GM18870 (cell line): ENCODE measurements around the gene BEND3.
"Not testable (repeated sequence)": the region's sequence is repeated elsewhere in the genome, so short reads cannot be mapped to it uniquely, and the experiment has no call there.

Experiments
- ATAC-seq: cut with Tn5 transposase; IDR thresholded peaks from one replicate; pipeline ENCODE4 v1.9.1; 2021; ENCODE audit warnings: moderate library complexity; ENCODE audit not compliant: unreplicated experiment

BEND3 gene

DNA sequence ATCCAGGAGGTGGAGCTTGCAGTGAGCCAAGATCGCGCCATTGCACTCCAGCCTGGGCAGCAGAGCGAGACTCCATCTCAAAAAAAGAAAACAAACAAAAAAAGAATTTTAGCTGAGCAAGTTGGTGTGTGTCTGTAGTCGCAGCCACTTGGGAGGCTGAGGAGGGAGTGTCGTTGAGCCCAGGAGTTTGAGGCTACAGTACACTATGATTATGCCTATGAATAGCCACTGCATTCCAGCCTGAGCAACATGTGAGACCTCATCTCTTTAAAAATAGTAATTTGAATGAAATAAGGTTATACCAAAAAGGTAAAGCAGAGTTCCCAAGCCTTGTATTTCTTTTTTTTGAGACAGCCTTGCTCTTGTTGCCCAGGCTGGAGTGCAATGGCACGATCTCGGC is 67.5 kb downstream of the BEND3 start:
- no peak for ATAC-seq

DNA sequence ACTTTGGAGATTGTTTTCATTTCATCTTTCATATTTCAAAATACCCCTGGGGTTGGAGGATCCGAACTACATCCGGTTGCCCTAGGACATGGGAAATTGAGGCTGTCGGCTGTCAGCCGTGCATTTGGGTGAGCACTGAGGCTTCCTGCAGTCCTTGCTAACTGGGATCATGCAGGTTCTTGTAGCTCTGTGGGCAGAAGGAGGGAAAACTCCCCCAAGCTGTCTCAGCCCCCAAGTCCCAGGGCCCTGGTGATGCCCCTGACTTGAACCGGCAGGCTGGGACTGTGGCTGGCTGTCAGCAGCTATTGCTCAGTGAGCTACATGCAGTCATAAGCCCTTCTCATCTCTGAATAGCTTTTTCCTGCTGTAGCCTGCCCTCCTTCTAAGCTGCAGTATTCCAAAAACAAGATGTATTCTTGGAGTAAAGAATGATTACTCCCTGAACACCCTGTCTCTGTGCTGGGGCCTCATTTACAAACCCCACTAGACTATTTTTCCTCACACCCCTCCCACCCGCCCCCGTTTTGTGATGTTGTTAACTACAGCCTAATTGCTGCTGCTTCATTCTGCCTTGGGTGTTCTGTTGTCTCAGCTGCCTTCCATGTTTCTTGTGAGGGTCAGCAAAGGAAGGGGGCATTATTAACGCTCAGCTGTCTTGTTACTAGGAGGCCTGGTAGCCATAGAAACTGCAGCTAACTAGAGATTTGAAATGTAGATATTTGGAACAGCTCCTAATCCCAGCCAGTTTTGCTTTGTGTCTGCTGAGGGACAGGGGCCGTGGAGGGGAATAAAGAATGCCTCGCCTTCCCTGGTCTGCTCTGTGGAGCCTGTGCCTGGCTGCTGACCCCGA is 69.3 kb downstream of the BEND3 start:
- ATAC-seq = no peak

DNA sequence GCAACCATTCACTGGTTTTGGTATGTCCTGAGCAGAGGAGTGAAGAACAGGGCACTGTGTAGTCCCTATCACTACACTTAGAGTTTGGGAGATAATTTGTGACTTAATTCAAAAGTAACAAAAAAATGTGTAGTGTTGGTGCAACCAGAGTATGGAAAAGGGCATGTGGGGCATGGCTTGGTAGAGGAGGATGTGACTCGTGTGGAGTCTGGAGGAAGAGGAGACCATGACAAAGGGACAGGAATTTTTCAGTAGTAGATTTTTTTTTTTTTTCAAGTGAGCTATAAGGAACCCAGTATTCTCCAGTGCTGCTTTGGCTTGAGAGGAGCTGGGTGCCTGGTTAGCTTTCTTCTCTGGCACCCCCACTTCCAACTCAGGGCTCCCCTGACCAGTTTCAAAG is 82.2 kb downstream of the BEND3 start:
- no peak for ATAC-seq

DNA sequence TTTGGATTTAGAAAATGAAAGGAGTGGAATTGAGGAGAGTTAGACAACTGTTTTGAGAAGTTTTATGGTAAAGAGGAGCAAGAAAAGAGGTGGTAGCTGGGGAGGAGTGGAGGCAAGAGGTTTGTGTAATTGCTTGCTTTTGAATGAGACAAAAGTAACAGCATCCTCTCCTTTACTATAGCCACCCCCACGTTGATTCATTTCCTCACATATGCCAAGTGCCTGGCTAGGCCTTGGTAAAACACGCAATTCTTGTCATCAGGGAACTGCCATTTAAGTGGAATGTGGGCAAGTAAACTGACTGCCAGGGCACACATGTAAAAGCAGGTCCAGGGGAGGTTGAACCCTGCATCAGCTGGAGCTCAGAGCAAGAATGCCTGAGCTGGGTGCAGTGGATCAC is 83.3 kb downstream of the BEND3 start:
- no peak for ATAC-seq

DNA sequence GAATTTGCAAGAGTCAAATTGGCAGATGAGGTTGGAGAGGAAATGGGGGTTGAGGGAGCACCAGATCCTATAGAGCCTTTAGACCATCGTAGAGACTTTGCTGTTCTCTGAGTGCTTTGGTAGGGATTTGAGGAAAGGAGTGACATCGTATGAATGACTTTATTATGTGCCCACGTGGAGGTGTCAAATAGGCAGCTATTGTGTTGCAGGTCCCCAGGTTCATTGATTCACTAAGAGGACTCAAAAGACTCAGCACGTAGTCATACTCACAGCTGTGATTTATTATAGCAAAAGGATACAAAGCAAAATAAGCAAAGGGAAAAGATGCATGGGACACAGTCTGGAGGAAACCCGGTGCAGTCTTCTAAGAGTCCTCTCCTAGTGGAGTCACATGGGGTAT is 85.2 kb downstream of the BEND3 start:
- no peak for ATAC-seq

DNA sequence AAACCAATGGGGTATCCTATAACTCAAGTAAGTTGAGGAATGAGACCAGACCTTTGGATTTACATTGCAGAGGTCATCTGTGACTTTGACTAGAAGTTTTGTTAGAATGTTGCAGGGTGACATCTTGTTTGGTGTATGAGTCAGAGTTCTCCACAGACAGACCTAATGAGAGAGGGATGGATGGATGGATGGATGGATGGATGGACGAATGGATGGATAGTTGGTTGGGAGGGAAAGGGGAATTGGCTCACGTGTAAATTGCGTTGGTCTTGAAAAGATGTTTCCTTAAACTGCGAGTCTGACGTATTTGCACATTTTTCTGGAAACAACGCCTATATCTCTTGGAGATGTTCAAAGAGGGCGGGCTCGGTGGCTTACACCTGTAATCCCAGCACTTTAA is 88.3 kb downstream of the BEND3 start:
- ATAC-seq = no peak

DNA sequence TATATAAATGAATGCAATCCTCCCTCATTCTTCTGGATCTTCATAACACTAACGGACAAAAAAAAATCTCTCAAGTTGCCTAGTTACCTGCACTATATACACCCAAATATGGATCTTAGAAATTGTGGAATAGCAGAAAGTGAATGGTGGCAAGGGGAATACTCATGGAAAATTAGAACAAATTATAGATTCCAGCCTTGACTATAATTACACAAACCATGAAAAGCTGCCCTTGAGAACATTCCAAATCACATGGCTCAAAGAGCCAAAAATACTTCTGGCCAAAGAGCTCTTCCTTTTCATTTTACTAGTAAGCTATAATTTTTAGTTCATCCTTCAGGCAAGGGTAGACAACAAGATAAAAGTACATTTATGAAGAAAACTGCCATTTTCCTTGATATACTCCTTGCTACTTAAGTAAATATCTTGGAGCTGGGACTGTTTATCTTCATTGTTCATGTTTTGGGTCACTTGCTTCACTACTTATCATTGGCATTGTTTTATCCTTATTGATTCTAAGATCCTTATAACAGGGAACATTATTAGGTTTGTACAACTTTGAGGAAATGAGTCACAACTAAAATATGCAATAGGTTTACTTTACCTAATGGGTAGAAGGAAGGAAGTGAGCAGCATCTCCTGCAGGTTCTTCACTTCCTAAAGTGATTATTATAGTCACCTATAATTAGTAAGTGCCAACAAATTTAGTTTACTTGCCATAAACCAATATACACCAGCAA is 93.7 kb downstream of the BEND3 start:
- no peak for ATAC-seq

DNA sequence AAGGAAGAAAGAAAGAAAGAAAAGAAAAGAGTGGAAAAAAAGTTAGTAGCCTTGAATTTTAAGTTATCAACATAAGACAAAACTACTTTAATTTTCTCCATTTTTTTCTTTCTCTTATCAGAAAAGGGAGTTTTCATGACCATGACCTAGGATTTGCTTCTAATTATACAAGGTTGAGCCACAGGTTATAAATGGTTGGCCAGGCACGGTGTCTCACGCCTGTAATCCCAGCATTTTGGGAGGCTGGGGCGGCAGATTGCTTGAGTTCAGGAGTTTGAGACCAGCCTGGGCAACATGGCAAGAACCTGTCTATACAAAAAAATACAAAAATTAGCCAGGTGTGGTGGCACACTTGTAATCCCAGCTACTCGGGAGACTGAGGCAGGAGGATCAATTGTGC is 95.1 kb downstream of the BEND3 start:
- ATAC-seq = no peak

DNA sequence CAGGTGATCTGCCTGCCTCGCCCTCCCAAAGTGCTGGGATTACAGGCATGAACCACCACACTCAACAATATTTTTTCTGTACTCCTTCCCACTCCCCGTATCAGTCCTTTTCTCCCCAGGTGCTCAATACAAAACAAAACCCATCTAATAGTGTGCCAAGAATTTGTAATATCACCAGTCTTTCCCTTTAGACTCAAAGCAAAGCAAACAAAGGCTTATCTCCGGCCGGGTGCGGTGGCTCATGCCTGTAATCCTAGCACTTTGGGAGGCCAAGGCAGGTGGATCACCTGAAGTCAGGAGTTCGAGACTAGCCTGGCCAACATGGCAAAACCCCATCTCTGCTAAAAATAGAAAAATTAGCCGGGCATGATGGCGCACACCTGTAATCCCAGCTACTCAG is 95.7 kb downstream of the BEND3 start:
- not testable (repeated sequence) for ATAC-seq

DNA sequence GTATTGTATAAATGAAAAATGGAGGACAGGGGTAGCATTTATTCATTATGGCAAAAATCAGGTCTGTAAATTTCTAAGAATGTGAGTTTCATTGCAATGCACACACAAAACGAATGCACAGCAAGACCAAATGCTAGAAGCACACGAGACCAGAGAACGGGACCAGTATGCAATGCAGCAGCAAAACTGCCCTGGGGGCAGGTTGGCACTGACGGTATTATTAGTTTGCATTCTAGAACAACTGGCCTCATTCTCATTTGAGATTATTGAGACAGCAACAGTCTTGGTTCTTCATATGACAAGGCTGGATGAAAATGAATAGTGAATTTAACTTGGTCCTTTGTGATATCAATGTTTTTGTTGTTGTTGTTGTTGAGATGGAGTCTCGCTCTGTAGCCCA is 96.3 kb downstream of the BEND3 start:
- no peak for ATAC-seq
